SK-N-SH treated with all-trans-retinoic acid at 6 μM for 48 hours (cell line): Measurements from ENCODE around the gene CYS1.

Source experiments
- ATAC-seq: fragments of 200-7000 bp; cut with Tn5 transposase; 3 replicates; pipeline ENCODE4 v1.9.1; 2020; ENCODE audit warnings: mild to moderate bottlenecking, moderate library complexity
- ARNTL ChIP-seq: fragments of 450-650 bp; formaldehyde crosslinking; IDR thresholded peaks from 2 replicates; pipeline ENCODE4 v1.5.0; 2020; ENCODE audit warnings: low read depth, mild to moderate bottlenecking, moderate library complexity, borderline replicate concordance
- BACH2 ChIP-seq: fragments of 250-450 bp; sonication (Bioruptor Pico); IDR thresholded peaks from 2 replicates; pipeline ENCODE4 v1.9.0; 2021; ENCODE audit warnings: mild to moderate bottlenecking, borderline replicate concordance
- CSDC2 ChIP-seq: fragments of 250-450 bp; sonication (Bioruptor Pico); IDR thresholded peaks from 2 replicates; pipeline ENCODE4 v1.5.0; 2020; ENCODE audit warnings: mild to moderate bottlenecking, moderate library complexity
- CSRNP3 ChIP-seq: fragments of 250-450 bp; sonication (Bioruptor Pico); IDR thresholded peaks from 2 replicates; pipeline ENCODE4 v1.5.1; 2021; ENCODE audit warnings: mild to moderate bottlenecking, moderate library complexity
- ESRRG ChIP-seq: fragments of 250-450 bp; sonication (Bioruptor Pico); IDR thresholded peaks from 2 replicates; pipeline ENCODE4 v1.6.1; 2021; ENCODE audit warnings: mild to moderate bottlenecking
- GLIS3 ChIP-seq: fragments of 250-450 bp; sonication (Bioruptor Pico); IDR thresholded peaks from 2 replicates; pipeline ENCODE4 v1.5.0; 2020; ENCODE audit warnings: mild to moderate bottlenecking, moderate library complexity
- ISL1 ChIP-seq: fragments of 250-450 bp; sonication (Bioruptor Pico); IDR thresholded peaks from 2 replicates; pipeline ENCODE4 v2.1.2; 2022; ENCODE audit warnings: mild to moderate bottlenecking, moderate library complexity
- OSR1 ChIP-seq: fragments of 250-450 bp; sonication (Bioruptor Pico); IDR thresholded peaks from 2 replicates; pipeline ENCODE4 v1.8.0; 2022; ENCODE audit warnings: moderate library complexity, mild to moderate bottlenecking, inconsistent platforms
- POU6F1 ChIP-seq: fragments of 250-450 bp; sonication (Bioruptor Pico); IDR thresholded peaks from 2 replicates; pipeline ENCODE4 v1.8.0; 2021; ENCODE audit warnings: low read depth, mild to moderate bottlenecking, moderate library complexity, borderline replicate concordance
- PPARA ChIP-seq: fragments of 250-450 bp; sonication (Bioruptor Pico); IDR thresholded peaks from 2 replicates; pipeline ENCODE4 v1.5.0; 2020; ENCODE audit warnings: mild to moderate bottlenecking, borderline replicate concordance
- RARB ChIP-seq: fragments of 250-450 bp; sonication (Bioruptor Pico); IDR thresholded peaks from 2 replicates; pipeline ENCODE4 v1.8.0; 2021; ENCODE audit warnings: mild to moderate bottlenecking, moderate library complexity
- SNAI2 ChIP-seq: fragments of 250-450 bp; sonication (Bioruptor Pico); IDR thresholded peaks from 2 replicates; pipeline ENCODE4 v1.5.0; 2020; ENCODE audit warnings: mild to moderate bottlenecking, moderate library complexity
- TCF4 ChIP-seq: fragments of 250-450 bp; sonication (Bioruptor Pico); IDR thresholded peaks from 2 replicates; pipeline ENCODE4 v1.8.0; 2021; ENCODE audit warnings: mild to moderate bottlenecking, moderate library complexity, borderline replicate concordance
- TOX ChIP-seq: fragments of 250-450 bp; sonication (Bioruptor Pico); IDR thresholded peaks from 2 replicates; pipeline ENCODE4 v1.8.0; 2021; ENCODE audit warnings: mild to moderate bottlenecking, moderate library complexity, borderline replicate concordance
- TSHZ2 ChIP-seq: fragments of 250-450 bp; sonication (Bioruptor Pico); IDR thresholded peaks from 2 replicates; pipeline ENCODE4 v1.5.0; 2020; ENCODE audit warnings: mild to moderate bottlenecking, moderate library complexity
- ZC3H10 ChIP-seq: fragments of 250-450 bp; sonication (Bioruptor Pico); IDR thresholded peaks from 2 replicates; pipeline ENCODE4 v1.5.1; 2021; ENCODE audit warnings: mild to moderate bottlenecking, moderate library complexity
- ZFP3 ChIP-seq: fragments of 250-450 bp; sonication (Bioruptor Pico); IDR thresholded peaks from 2 replicates; pipeline ENCODE4 v1.5.0; 2020; ENCODE audit warnings: mild to moderate bottlenecking, moderate library complexity
- ZFP30 ChIP-seq: fragments of 450-650 bp; formaldehyde crosslinking; IDR thresholded peaks from 2 replicates; pipeline ENCODE4 v1.5.0; 2022; ENCODE audit warnings: mild to moderate bottlenecking, moderate library complexity
- ZNF565 ChIP-seq: fragments of 450-650 bp; formaldehyde crosslinking; conservative IDR thresholded peaks from 2 replicates; pipeline ENCODE4 v1.5.0; 2020; ENCODE audit warnings: low read depth, mild to moderate bottlenecking, moderate library complexity
- ZNF70 ChIP-seq: fragments of 450-650 bp; formaldehyde crosslinking; IDR thresholded peaks from 2 replicates; pipeline ENCODE4 v1.5.0; 2020; ENCODE audit warnings: mild to moderate bottlenecking, moderate library complexity
- ZNF8 ChIP-seq: fragments of 450-650 bp; formaldehyde crosslinking; IDR thresholded peaks from 2 replicates; pipeline ENCODE4 v1.5.0; 2020; ENCODE audit warnings: mild to moderate bottlenecking, moderate library complexity
- TF ChIP-seq, protein P1 (sequence below): fragments of 250-450 bp; sonication (Bioruptor Pico); IDR thresholded peaks from 2 replicates; pipeline ENCODE4 v1.8.0; 2020; ENCODE audit warnings: mild to moderate bottlenecking, moderate library complexity, borderline replicate concordance

The CYS1 gene

DNA sequence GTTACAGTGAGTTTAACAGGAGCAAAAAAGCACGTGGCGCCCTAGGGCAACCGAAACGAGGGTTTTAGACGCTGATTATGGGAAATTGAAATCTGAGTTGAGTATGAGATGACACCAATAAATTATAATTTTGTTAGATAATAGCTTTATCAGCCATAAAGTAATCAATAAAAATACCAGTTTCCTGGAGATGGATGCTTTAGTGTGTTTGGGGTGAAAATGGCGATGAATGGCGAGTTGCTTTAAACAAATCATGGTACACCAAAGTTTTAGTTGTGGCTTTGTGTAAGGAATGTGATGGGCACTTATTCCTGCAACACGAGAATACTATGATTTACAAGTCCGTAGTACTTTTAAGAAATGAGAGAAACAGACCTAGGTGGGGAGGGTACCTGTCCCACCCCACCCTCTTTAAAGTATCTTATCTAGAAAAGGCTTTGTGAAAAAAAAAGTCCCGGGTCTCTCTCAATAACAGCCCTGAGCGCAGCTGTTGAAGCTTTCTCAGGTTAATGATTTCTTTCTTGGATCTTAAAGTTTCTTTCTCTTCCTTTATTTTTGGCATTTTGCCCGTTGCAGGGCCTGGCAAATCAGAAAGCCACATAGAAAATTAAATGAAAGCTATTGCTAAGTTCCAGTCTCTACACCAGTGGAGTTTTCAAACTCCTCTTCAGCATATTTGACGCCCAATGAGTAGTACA lies 40.8 kb upstream of the CYS1 start:
- no peak for ATAC-seq
- TF ChIP-seq ZC3H10 (CRISPR knock-in tag), result no peak
- TF ChIP-seq ZFP3 (CRISPR knock-in tag), result peak; percentile 7; the same call in 1 of the 2 replicates
- TF ChIP-seq, all 23 proteins: peak for 1

- TF ChIP-seq TSHZ2 (0 out of 2 replicates have a peak, but pooled peaks have one; percentile 6), SNAI2 (CRISPR knock-in tag) (no peak), POU6F1 (no peak), CSRNP3 (no peak), ARNTL (CRISPR knock-in tag) (no peak), CSDC2 (CRISPR knock-in tag) (no peak; the same call in 1 of the 2 replicates), ZFP3 (CRISPR knock-in tag) (peak; percentile 76), ESRRG (CRISPR knock-in tag) (no peak), ISL1 (CRISPR knock-in tag) (no peak), TOX (no peak), OSR1 (no peak), ZNF70 (0 out of 2 replicates have a peak, but pooled peaks have one; percentile 48), ZFP30 (CRISPR knock-in tag) (no peak), TCF4 (CRISPR knock-in tag) (no peak), ZNF8 (CRISPR knock-in tag) (no peak), ZNF565 (CRISPR knock-in tag) (no peak), BACH2 (CRISPR knock-in tag) (no peak), GLIS3 (CRISPR knock-in tag) (no peak), PPARA (CRISPR knock-in tag) (no peak), RARB (CRISPR knock-in tag) (no peak)
- TF ChIP-seq, protein P1, sequence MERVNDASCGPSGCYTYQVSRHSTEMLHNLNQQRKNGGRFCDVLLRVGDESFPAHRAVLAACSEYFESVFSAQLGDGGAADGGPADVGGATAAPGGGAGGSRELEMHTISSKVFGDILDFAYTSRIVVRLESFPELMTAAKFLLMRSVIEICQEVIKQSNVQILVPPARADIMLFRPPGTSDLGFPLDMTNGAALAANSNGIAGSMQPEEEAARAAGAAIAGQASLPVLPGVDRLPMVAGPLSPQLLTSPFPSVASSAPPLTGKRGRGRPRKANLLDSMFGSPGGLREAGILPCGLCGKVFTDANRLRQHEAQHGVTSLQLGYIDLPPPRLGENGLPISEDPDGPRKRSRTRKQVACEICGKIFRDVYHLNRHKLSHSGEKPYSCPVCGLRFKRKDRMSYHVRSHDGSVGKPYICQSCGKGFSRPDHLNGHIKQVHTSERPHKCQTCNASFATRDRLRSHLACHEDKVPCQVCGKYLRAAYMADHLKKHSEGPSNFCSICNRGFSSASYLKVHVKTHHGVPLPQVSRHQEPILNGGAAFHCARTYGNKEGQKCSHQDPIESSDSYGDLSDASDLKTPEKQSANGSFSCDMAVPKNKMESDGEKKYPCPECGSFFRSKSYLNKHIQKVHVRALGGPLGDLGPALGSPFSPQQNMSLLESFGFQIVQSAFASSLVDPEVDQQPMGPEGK (CRISPR knock-in tag), result peak; percentile 91; the same call in 1 of the 2 replicates
These were observed 40.1 kb upstream of the CYS1 start for GRCh38 chr2:10120158-10120876.

GRCh38 chr2:10119601-10120157 lies 39.5 kb upstream of the CYS1 start:
- ATAC-seq, result no peak
- TF ChIP-seq POU6F1 (no peak), ZFP3 (CRISPR knock-in tag) (no peak), ESRRG (CRISPR knock-in tag) (0 out of 2 replicates have a peak, but pooled peaks have one; percentile 6)
- TF ChIP-seq, all 23 proteins: peak for 1

More at GRCh38 chr2:10120158-10120876, 40.1 kb upstream of the CYS1 start:
- ATAC-seq, result peak; percentile 76
